Calu3 (cell line): ENCODE results near the gene PKM. TPM values are rescaled to one million over a fixed set of nuclear protein-coding genes. Genes with fewer than 3 reads are reported as not detected.

Experiments used
- BruUV-seq: library from RNA; stranded (reverse); fragments of 400-500 nt; replicated peaks from 2 replicates; lab custom pipeline; 2021; lab: Mats Ljungman, UMichigan
- CTCF ChIA-PET: fragments of 300-600 bp; sonication (Branson Sonifier 250); formaldehyde crosslinking; loops from one replicate; lab custom pipeline; 2022; ENCODE audit warnings: antibody characterized with exemption; lab: Charles Lee
- DNase-seq: peaks from one replicate; pipeline ENCODE4 v3.0.0; 2022
- H3K27ac Mint-ChIP-seq: one replicate; pipeline ENCODE4 v1.8.0; 2022; ENCODE audit warnings: mixed read lengths; ENCODE audit not compliant: unreplicated experiment
- H3K27me3 Mint-ChIP-seq: one replicate; pipeline ENCODE4 v1.8.0; 2022; ENCODE audit warnings: mixed read lengths; ENCODE audit not compliant: unreplicated experiment
- H3K36me3 Mint-ChIP-seq: one replicate; pipeline ENCODE4 v1.8.0; 2022; ENCODE audit warnings: mild to moderate bottlenecking, moderate library complexity, mixed read lengths; ENCODE audit not compliant: insufficient read depth, unreplicated experiment
- H3K4me1 Mint-ChIP-seq: one replicate; pipeline ENCODE4 v1.8.0; 2022; ENCODE audit warnings: mild to moderate bottlenecking, low read depth, mixed read lengths; ENCODE audit not compliant: unreplicated experiment
- H3K4me3 Mint-ChIP-seq: one replicate; pipeline ENCODE4 v1.8.0; 2022; ENCODE audit warnings: mild to moderate bottlenecking, low read depth, moderate library complexity, mixed read lengths; ENCODE audit not compliant: unreplicated experiment
- H3K9me3 Mint-ChIP-seq: one replicate; pipeline ENCODE4 v1.8.0; 2022; ENCODE audit warnings: low read depth, mixed read lengths; ENCODE audit not compliant: unreplicated experiment
- CTCF ChIP-seq: fragments of 200-600 bp; IDR thresholded peaks from one replicate; pipeline ENCODE4 v1.8.0; 2022; ENCODE audit warnings: antibody characterized with exemption; ENCODE audit not compliant: unreplicated experiment
- intact Hi-C: fragments of 100-400 bp; cut with micrococcal nuclease; formaldehyde crosslinking; loops from one replicate; pipeline ENCODE4 v1.10.0; 2022; ENCODE audit not compliant: unreplicated experiment
- total RNA-seq: library from RNA; stranded (reverse); gene quantifications from 2 replicates; pipeline ENCODE4 v1.2.3, GENCODE V29; 2022

The PKM gene
- total RNA-seq, 1 experiment from 2014 or later, result 1,922 TPM

DNA sequence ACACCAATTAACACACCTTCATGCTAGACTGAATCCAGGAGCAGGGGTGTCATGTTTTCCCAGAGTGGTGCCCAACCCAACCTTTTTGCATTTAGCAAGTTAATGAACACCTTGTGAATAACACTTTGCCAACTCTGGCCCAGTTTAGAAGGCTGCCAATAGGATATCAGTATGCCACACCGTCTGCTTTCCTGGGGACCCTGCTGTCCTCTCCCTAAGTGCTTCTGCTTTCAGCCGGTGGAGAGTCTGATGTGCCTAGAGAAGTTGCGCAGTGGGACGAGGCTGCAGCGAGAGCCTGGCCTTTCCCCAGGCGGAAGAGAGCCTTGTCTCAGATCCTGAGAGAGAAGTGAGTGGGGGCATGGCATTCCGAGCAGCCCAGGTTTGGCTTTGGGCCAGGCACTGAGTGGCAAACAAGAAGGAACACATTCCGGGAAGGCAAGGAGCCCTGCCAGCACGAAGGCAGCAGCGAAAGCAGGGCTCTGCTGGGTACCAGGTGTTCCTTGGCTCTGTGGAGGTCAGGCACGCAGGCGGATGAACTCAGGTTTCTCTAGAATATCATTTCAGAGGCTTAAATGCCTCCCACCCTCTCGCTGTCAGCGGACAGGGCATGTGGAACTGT is 75.9 kb downstream of the PKM start:
- H3K9me3 Mint-ChIP-seq, result no peaks in the 10 kb centered on the region
- CTCF ChIA-PET, result interaction anchor here (1.0 to 2.6 kb wide), 3 partner anchors 41 to 411 kb away, joined by 4 to 23 read pairs (median 16); no protein-coding TSS in a partner anchor
- BruUV-seq, result no TSS peak
- no peak for TF ChIP-seq CTCF
- H3K27me3 Mint-ChIP-seq, result no peaks in the 10 kb centered on the region
- intact Hi-C loops, result loop anchor here (1.0 to 10.0 kb wide), 5 partner anchors 110 to 710 kb away; no protein-coding TSS in a partner anchor
- peak overlapping the region; percentile 63 for H3K27ac Mint-ChIP-seq
- H3K36me3 Mint-ChIP-seq, result peaks cover 15% of the 10 kb centered on the region
- peak; percentile 94 for DNase-seq
- H3K4me1 Mint-ChIP-seq, result peaks cover 22% of the 10 kb centered on the region
- peak overlapping the region; percentile 79 for H3K4me3 Mint-ChIP-seq

GRCh38 chr15:72154316-72154715 is 76.7 kb downstream of the PKM start:
- Mint-ChIP-seq H3K27me3 (no peaks in the 10 kb centered on the region), H3K4me3 (no peak overlapping the region)

GRCh38 chr15:72153269-72154000 is 77.6 kb downstream of the PKM start:
- intact Hi-C loops, result loop anchor here (10.0 kb wide), 3 partner anchors 109 to 709 kb away; no protein-coding TSS in a partner anchor
- H3K36me3 Mint-ChIP-seq, result peaks cover 15% of the 10 kb centered on the region
- DNase-seq, result no peak
- no peak overlapping the region for H3K27ac Mint-ChIP-seq
- H3K4me3 Mint-ChIP-seq, result no peak overlapping the region
- CTCF ChIA-PET, result interaction anchor here (0.5 to 1.2 kb wide), 4 partner anchors 17 to 223 kb away, joined by 3 to 7 read pairs (median 4); no protein-coding TSS in a partner anchor
- no TSS peak for BruUV-seq
- H3K27me3 Mint-ChIP-seq, result no peaks in the 10 kb centered on the region
- TF ChIP-seq CTCF, result no peak
- peaks cover 22% of the 10 kb centered on the region for H3K4me1 Mint-ChIP-seq
- H3K9me3 Mint-ChIP-seq, result no peaks in the 10 kb centered on the region

More at GRCh38 chr15:72154316-72154715, 76.7 kb downstream of the PKM start:
- CTCF ChIA-PET, result no interaction called here
- H3K36me3 Mint-ChIP-seq, result peaks cover 15% of the 10 kb centered on the region
- TF ChIP-seq CTCF, result no peak
- no TSS peak for BruUV-seq
- no peak overlapping the region for H3K27ac Mint-ChIP-seq
- no peaks in the 10 kb centered on the region for H3K9me3 Mint-ChIP-seq
- intact Hi-C loops, result loop anchor here (2.0 to 10.0 kb wide), 4 partner anchors 110 to 710 kb away; no protein-coding TSS in a partner anchor
- no peak for DNase-seq
- H3K4me1 Mint-ChIP-seq, result peaks cover 22% of the 10 kb centered on the region

Other genes starting within 250 kb of the PKM start
- gene MYO9A, start 113.0 kb downstream of the PKM start, total RNA-seq, result 31.8 and 32.8 TPM in 2 replicates
- 3.6 and 4.4 TPM in 2 replicates for gene SENP8, start 112.8 kb downstream of the PKM start, total RNA-seq
- 0.95 and 2.2 TPM in 2 replicates for gene GRAMD2A, start 33.4 kb downstream of the PKM start, total RNA-seq
- 110 and 125 TPM in 2 replicates for gene PARP6, start 41.4 kb upstream of the PKM start, total RNA-seq
- gene CELF6, start 89.0 kb upstream of the PKM start, total RNA-seq, result 0.19 and 0.42 TPM in 2 replicates
- 129 and 145 TPM in 2 replicates for gene HEXA, start 144.8 kb upstream of the PKM start, total RNA-seq
- not detected in 2 replicates for gene TMEM202, start 167.1 kb upstream of the PKM start, total RNA-seq
- gene ARIH1, start 243.1 kb upstream of the PKM start, total RNA-seq, result 179 and 181 TPM in 2 replicates